ENCODE data around the gene KSR1.

The KSR1 gene

GRCh38 chr17:27535975-27536374, 79.7 kb downstream of the KSR1 start:
- no peak for TF ChIP-seq CTCF (IDR thresholded peaks at IDR 0.05; ENCODE audit: borderline replicate concordance, insufficient read depth, low read depth, low read length)
- H3K4me3 ChIP-seq (ENCODE audit: low read depth, low read length) = no peak overlapping the region

- no peak for TF ChIP-seq CTCF (IDR thresholded peaks at IDR 0.05; ENCODE audit: borderline replicate concordance, insufficient read depth, low read depth, low read length)
Observed at GRCh38 chr17:27536781-27537180, 80.5 kb downstream of the KSR1 start.

GRCh38 chr17:27538156-27538955, 82.1 kb downstream of the KSR1 start:
- no peak overlapping the region for H3K4me3 ChIP-seq (ENCODE audit: low read depth, low read length)
- no peak for TF ChIP-seq CTCF (IDR thresholded peaks at IDR 0.05; ENCODE audit: borderline replicate concordance, insufficient read depth, low read depth, low read length)

More at GRCh38 chr17:27536781-27537180, 80.5 kb downstream of the KSR1 start:
- H3K4me3 ChIP-seq (ENCODE audit: low read depth, low read length) = no peak overlapping the region

GRCh38 chr17:27539152-27539551, 82.9 kb downstream of the KSR1 start:
- TF ChIP-seq CTCF (IDR thresholded peaks at IDR 0.05; ENCODE audit: borderline replicate concordance, insufficient read depth, low read depth, low read length) = no peak
- no peak overlapping the region for H3K4me3 ChIP-seq (ENCODE audit: low read depth, low read length)

- no peak for TF ChIP-seq CTCF (IDR thresholded peaks at IDR 0.05; ENCODE audit: borderline replicate concordance, insufficient read depth, low read depth, low read length)
Observed at GRCh38 chr17:27539794-27540317, 83.6 kb downstream of the KSR1 start.

GRCh38 chr17:27540318-27541101, 84.3 kb downstream of the KSR1 start:
- no peak overlapping the region for H3K4me3 ChIP-seq (ENCODE audit: low read depth, low read length)
- TF ChIP-seq CTCF (IDR thresholded peaks at IDR 0.05; ENCODE audit: borderline replicate concordance, insufficient read depth, low read depth, low read length) = no peak

More at GRCh38 chr17:27539794-27540317, 83.6 kb downstream of the KSR1 start:
- no peak overlapping the region for H3K4me3 ChIP-seq (ENCODE audit: low read depth, low read length)

Data from GM12875 (cell line).